Measurements from ENCODE around the gene CERK. TPM values are rescaled to one million over a fixed set of nuclear protein-coding genes. Genes with fewer than 3 reads are reported as not detected.

The CERK gene
- total and polyA plus RNA-seq, 2 of the 8 experiments (the other 6 are each of a cell fraction or from before 2014, with no cell fraction given), result 26.6 to 59.0 TPM

GRCh38 chr22:46654927-46655595 is 83.0 kb downstream of the CERK start:
- peaks cover 0 to 4% of the 10 kb centered on the region in 2 experiments for H4K20me1 ChIP-seq (replicated peaks in 1 of 2; ENCODE audit: control insufficient read depth in 1 of 2, insufficient read depth in 2 of 2, low read length in 2 of 2)
- no peak overlapping the region for H3K4me2 ChIP-seq (ENCODE audit: insufficient read depth in 1 of 2, low read depth in 2 of 2, low read length in 2 of 2)
- no peak overlapping the region for H2AK5ac ChIP-seq (ENCODE audit: low read depth, low read length)
- H2BK12ac ChIP-seq (ENCODE audit: low read depth, low read length), result no peak overlapping the region
- no peak overlapping the region for H3K9ac ChIP-seq (replicated peaks in 1 of 4; ENCODE audit: extremely low read depth in 1 of 4, low read depth in 3 of 4, low read length in 3 of 4)
- CTCF ChIA-PET (ENCODE audit: partially characterized antibody), result interaction anchor here (1.5 to 1.7 kb wide), 2 partner anchors 14 to 92 kb away, joined by 5 to 6 read pairs; no protein-coding TSS in a partner anchor
- no peak overlapping the region for H3K4me3 ChIP-seq (ENCODE audit: extremely low read depth in 1 of 4, insufficient read depth in 2 of 4, low read depth in 3 of 4, low read length in 4 of 4)
- no peak overlapping the region for H4K5ac ChIP-seq (ENCODE audit: insufficient read length, low read depth, low read length)
- POLR2A ChIA-PET (ENCODE audit: partially characterized antibody), result no interaction called here
- H3K14ac ChIP-seq (ENCODE audit: insufficient read length), result no peak overlapping the region
- H3K4me1 ChIP-seq (replicated peaks in 1 of 4; ENCODE audit: control insufficient read depth in 3 of 4, insufficient read depth in 4 of 4, low read length in 3 of 4), result peaks cover 0 to 4% (median 1%) of the 10 kb centered on the region in 4 experiments; a peak in 2 of 7 replicates
- FAIRE-seq, result no peak
- no peaks in the 10 kb centered on the region for H3K9me3 ChIP-seq (ENCODE audit: insufficient read depth in 2 of 2, low read depth in 1 of 2, low read length in 1 of 2)
- no peaks in the 10 kb centered on the region for H3K27me3 ChIP-seq (replicated peaks in 1 of 4; ENCODE audit: control insufficient read depth in 3 of 4, extremely low read depth in 1 of 4, insufficient read depth in 3 of 4, low read length in 3 of 4)
- H2BK120ac ChIP-seq (replicated peaks; ENCODE audit: low read depth, low read length), result no peak overlapping the region
- H3K36me3 ChIP-seq (ENCODE audit: control insufficient read depth in 2 of 4, insufficient read depth in 4 of 4, low read length in 3 of 4), result no peaks in the 10 kb centered on the region
- WGBS, 2 experiments (ENCODE audit: extremely low coverage in 1 of 2, insufficient coverage in 1 of 2, insufficient read length in 1 of 2, insufficient replicate concordance in 2 of 2, low coverage in 1 of 2, low lambda C conversion rate in 2 of 2, missing lambda C conversion rate in 1 of 2), result 86% methylated on average over 8 of the region's 14 CpGs; no CpG with 5 or more reads in 1 of the 2 experiments
- peak overlapping the region; percentile 47 for H4K91ac ChIP-seq (replicated peaks; ENCODE audit: insufficient read length, low read length)
- H3K4ac ChIP-seq (replicated peaks; ENCODE audit: insufficient read length, low read depth, low read length), result no peak overlapping the region
- no peak for TF ChIP-seq TEAD4 (IDR thresholded peaks at IDR 0.05; ENCODE audit: low read depth, low read length)
- no peak for TF ChIP-seq RXRA (IDR thresholded peaks at IDR 0.05; ENCODE audit: insufficient read depth, low read depth, low read length)
- TF ChIP-seq POLR2AphosphoS5 (IDR thresholded peaks at IDR 0.05; ENCODE audit: low read depth, low read length), result no peak
- no peak for TF ChIP-seq TCF12 (IDR thresholded peaks at IDR 0.05; ENCODE audit: low read depth, low read length)
- no peaks in the 10 kb centered on the region for H3K79me2 ChIP-seq (ENCODE audit: control insufficient read depth in 1 of 2, insufficient read depth in 2 of 2, low read length in 2 of 2)
- H3K23me2 ChIP-seq (ENCODE audit: low read depth, low read length), result no peaks in the 10 kb centered on the region
- no peak overlapping the region for H2AFZ ChIP-seq (ENCODE audit: low read length)
- H2BK5ac ChIP-seq (ENCODE audit: low read depth, low read length), result no peak overlapping the region
- no peak overlapping the region for H3K18ac ChIP-seq (ENCODE audit: extremely low read depth, low read length)
- H3K23ac ChIP-seq (ENCODE audit: insufficient read length), result no peak overlapping the region
- no peak overlapping the region for H3K56ac ChIP-seq (replicated peaks; ENCODE audit: insufficient read length, low read depth, low read length)
- no peak overlapping the region for H2BK15ac ChIP-seq (ENCODE audit: low read length)
- H2BK20ac ChIP-seq (ENCODE audit: low read length), result no peak overlapping the region
- DNase-seq (ENCODE audit: low read depth in 1 of 2, low spot score in 2 of 2), result no peak
- no peak overlapping the region for H3K27ac ChIP-seq (ENCODE audit: low read depth, low read length)
- H3K79me1 ChIP-seq (ENCODE audit: low read depth, low read length), result peaks cover 5% of the 10 kb centered on the region; the same call in 1 of the 2 replicates
- H4K8ac ChIP-seq (ENCODE audit: extremely low read depth, insufficient read depth, low read length), result no peak overlapping the region

All from H1 (cell line).